ENCODE data around the gene CDH23. TPM values are rescaled to one million over a fixed set of nuclear protein-coding genes. Genes with fewer than 3 reads are reported as not detected.

The CDH23 gene
- total and polyA plus RNA-seq, 10 of the 15 experiments (the other 5 are each of a cell fraction or from before 2014, with no cell fraction given): 0.09 to 0.40 (median 0.15) TPM; not detected in 1

DNA sequence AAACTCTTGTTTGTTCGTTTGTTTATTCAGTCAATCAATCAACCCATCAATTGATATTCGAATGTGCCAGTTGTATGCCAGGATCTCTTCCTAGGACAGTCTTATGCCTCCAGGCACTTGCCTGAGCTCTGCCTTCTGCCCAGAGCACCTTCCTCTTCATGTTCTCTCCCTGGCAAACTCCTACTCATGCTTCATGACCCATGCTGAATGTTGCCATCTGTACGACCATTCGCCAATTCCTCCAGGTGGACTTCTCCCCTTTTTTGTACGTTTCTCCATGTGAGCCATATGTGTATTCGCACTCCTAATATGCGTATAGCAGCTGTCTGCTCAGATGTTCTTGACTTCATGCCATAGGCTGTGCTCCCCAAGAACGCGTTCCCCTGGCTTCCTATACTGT lies 180.1 kb downstream of the CDH23 start (continued):
- no peak for TF ChIP-seq IRF3 (IDR thresholded peaks at IDR 0.05)
- TF ChIP-seq, protein P1, sequence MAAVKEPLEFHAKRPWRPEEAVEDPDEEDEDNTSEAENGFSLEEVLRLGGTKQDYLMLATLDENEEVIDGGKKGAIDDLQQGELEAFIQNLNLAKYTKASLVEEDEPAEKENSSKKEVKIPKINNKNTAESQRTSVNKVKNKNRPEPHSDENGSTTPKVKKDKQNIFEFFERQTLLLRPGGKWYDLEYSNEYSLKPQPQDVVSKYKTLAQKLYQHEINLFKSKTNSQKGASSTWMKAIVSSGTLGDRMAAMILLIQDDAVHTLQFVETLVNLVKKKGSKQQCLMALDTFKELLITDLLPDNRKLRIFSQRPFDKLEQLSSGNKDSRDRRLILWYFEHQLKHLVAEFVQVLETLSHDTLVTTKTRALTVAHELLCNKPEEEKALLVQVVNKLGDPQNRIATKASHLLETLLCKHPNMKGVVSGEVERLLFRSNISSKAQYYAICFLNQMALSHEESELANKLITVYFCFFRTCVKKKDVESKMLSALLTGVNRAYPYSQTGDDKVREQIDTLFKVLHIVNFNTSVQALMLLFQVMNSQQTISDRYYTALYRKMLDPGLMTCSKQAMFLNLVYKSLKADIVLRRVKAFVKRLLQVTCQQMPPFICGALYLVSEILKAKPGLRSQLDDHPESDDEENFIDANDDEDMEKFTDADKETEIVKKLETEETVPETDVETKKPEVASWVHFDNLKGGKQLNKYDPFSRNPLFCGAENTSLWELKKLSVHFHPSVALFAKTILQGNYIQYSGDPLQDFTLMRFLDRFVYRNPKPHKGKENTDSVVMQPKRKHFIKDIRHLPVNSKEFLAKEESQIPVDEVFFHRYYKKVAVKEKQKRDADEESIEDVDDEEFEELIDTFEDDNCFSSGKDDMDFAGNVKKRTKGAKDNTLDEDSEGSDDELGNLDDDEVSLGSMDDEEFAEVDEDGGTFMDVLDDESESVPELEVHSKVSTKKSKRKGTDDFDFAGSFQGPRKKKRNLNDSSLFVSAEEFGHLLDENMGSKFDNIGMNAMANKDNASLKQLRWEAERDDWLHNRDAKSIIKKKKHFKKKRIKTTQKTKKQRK (IDR thresholded peaks at IDR 0.05; ENCODE audit: low read depth, low read length): no peak
- TF ChIP-seq, protein P2, sequence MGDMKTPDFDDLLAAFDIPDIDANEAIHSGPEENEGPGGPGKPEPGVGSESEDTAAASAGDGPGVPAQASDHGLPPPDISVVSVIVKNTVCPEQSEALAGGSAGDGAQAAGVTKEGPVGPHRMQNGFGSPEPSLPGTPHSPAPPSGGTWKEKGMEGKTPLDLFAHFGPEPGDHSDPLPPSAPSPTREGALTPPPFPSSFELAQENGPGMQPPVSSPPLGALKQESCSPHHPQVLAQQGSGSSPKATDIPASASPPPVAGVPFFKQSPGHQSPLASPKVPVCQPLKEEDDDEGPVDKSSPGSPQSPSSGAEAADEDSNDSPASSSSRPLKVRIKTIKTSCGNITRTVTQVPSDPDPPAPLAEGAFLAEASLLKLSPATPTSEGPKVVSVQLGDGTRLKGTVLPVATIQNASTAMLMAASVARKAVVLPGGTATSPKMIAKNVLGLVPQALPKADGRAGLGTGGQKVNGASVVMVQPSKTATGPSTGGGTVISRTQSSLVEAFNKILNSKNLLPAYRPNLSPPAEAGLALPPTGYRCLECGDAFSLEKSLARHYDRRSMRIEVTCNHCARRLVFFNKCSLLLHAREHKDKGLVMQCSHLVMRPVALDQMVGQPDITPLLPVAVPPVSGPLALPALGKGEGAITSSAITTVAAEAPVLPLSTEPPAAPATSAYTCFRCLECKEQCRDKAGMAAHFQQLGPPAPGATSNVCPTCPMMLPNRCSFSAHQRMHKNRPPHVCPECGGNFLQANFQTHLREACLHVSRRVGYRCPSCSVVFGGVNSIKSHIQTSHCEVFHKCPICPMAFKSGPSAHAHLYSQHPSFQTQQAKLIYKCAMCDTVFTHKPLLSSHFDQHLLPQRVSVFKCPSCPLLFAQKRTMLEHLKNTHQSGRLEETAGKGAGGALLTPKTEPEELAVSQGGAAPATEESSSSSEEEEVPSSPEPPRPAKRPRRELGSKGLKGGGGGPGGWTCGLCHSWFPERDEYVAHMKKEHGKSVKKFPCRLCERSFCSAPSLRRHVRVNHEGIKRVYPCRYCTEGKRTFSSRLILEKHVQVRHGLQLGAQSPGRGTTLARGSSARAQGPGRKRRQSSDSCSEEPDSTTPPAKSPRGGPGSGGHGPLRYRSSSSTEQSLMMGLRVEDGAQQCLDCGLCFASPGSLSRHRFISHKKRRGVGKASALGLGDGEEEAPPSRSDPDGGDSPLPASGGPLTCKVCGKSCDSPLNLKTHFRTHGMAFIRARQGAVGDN (IDR thresholded peaks at IDR 0.05): no peak
- no peak for TF ChIP-seq KAT2A (conservative IDR thresholded peaks at IDR 0.05; ENCODE audit: control insufficient read depth, low read depth, low read length)

All from GM12878 (cell line).